HG02938 (cell line): ENCODE measurements around the gene GTPBP10.

ENCODE experiments used
- ATAC-seq: cut with Tn5 transposase; IDR thresholded peaks from one replicate; pipeline ENCODE4 v1.9.1; 2021; ENCODE audit warnings: mild to moderate bottlenecking, moderate library complexity; ENCODE audit not compliant: unreplicated experiment

The GTPBP10 gene

DNA sequence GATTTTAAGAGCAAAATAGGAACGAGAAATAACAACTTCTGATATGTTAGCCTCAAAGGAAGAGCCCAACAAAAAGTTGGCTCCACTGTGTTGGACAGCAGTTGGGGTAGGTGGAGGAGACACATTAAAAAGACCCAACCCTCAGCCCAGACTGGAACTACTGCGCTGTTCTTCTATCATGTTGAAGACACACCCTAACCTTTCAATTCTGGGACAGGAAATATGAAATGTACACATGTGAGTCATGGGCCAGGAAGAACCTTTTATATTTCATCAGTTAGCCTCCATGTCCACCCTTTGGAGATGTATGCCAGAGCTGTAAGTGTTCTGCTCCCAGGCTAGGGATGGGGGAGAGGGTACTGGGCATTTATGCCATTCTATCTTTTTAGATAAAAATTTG is 78.9 kb downstream of the GTPBP10 start:
- no peak for ATAC-seq

DNA sequence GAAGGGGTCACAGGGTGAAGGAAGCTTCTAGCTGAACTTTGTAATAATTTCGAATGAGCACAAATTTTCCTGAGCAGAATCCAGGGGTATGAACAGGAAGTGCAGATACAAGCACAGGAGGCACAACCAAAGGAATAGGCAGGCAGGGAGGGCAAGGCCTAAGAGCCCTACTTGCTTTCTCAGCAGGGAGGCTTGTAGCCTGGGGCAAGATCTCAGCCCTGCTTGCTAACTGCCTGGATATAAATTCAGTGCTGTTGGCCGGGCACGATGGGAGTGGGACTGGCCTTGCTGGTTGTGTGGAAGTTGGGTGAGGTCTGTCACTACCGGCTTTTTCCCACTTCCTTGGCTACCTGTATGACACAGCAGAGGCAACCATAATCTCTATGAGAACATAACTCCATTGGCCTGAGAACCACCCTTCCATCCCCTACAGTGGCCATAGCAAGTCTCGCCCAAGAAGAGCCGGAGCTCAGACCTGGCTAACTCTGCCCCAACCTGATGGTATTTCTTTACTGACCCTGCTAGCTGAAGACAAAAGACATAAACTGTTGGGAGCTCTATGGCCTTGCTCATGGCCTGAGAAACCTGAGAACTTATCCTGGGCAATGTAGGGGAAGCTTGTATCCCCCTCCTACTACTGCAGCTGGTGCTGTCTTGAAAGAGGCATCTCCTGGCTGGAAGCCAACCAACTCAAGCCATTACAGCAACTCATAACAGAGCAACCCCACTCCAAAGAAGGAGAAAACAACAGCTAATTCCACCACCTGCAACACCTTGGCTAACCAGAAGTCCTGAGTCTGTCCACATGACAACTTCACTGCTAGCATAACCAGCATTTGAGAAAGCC is 84.3 kb downstream of the GTPBP10 start:
- no peak for ATAC-seq

DNA sequence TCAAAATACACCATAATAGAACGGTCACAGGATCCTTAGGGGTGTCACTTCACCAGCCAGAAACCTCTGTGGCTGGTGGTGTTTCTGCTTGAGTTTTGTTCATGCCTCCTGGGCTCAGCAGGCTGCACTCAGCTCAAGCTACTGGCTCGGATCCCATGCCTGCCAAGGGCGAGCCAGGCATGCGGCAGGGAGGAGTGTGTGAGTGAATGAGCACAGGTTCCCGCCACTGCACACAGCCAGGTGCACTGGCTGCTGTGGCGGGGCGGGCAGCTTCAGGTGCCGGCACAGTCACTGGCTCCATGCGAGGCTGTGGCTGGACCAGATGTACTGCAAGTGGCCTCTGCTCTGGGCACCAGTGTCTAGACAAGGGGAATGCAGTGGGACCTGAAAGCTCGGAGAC is 86.2 kb downstream of the GTPBP10 start:
- ATAC-seq, result no peak

DNA sequence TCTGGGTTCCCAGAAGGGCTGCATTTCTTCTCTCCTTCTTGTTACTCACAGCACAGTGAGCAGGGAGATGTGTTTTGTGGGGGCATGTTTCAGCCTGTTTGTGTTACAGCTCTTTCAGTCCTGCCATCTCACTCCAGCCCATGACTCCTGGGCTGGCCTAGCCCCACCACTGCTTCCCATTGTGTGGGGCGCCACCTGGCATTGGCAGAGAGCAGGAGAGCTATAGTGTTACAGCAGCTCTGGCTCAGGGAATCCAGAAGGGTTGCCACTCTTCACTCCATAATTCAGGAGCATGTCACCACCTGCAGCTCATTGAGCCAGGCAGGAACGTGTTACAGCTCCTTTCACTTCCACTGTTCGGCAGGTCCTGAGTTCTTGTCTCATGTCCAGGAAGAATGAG is 86.7 kb downstream of the GTPBP10 start:
- no peak for ATAC-seq
